NCI-H748 (cell line): ENCODE data around the gene FOXO3.
"Not testable (repeated sequence)": the region's sequence is repeated elsewhere in the genome, so short reads cannot be mapped to it uniquely, and the experiment has no call there.

Experiments
- DNase-seq: peaks from one replicate; lab custom pipeline; 2025; ENCODE audit not compliant: unreplicated experiment; lab: John Stamatoyannopoulos, UW

FOXO3 gene

GRCh38 chr6:108655806-108656651 lies 95.3 kb downstream of the FOXO3 start:
- DNase-seq, result peak; percentile 62

GRCh38 chr6:108656836-108657235 lies 96.1 kb downstream of the FOXO3 start:
- DNase-seq, result no peak

- DNase-seq, result peak; percentile 29
Observed at GRCh38 chr6:108658174-108658573, 97.5 kb downstream of the FOXO3 start.

- not testable (repeated sequence) for DNase-seq
Observed at GRCh38 chr6:108658785-108659184, 98.1 kb downstream of the FOXO3 start.

- DNase-seq, result no peak
Observed at GRCh38 chr6:108660251-108660650, 99.5 kb downstream of the FOXO3 start.

- no peak for DNase-seq
Observed at GRCh38 chr6:108661430-108661829, 100.7 kb downstream of the FOXO3 start.

- DNase-seq, result no peak
Observed at GRCh38 chr6:108661982-108662381, 101.3 kb downstream of the FOXO3 start.

- DNase-seq, result no peak
Observed at GRCh38 chr6:108662702-108663101, 102.0 kb downstream of the FOXO3 start.

GRCh38 chr6:108663494-108664064 lies 102.9 kb downstream of the FOXO3 start:
- not testable (repeated sequence) for DNase-seq

- no peak for DNase-seq
Observed at GRCh38 chr6:108665495-108666196, 104.9 kb downstream of the FOXO3 start.

- DNase-seq, result no peak
Observed at GRCh38 chr6:108666656-108667260, 106.0 kb downstream of the FOXO3 start.

- no peak for DNase-seq
Observed at GRCh38 chr6:108667993-108668392, 107.3 kb downstream of the FOXO3 start.

GRCh38 chr6:108669673-108670072 lies 109.0 kb downstream of the FOXO3 start:
- no peak for DNase-seq

- no peak for DNase-seq
Observed at GRCh38 chr6:108671175-108671574, 110.5 kb downstream of the FOXO3 start.

GRCh38 chr6:108671790-108672189 lies 111.1 kb downstream of the FOXO3 start:
- no peak for DNase-seq

GRCh38 chr6:108672641-108673040 lies 111.9 kb downstream of the FOXO3 start:
- DNase-seq, result no peak

- no peak for DNase-seq
Observed at GRCh38 chr6:108673153-108673552, 112.4 kb downstream of the FOXO3 start.

- peak; percentile 35 for DNase-seq
Observed at GRCh38 chr6:108673602-108674001, 112.9 kb downstream of the FOXO3 start.

GRCh38 chr6:108675226-108676200 lies 114.8 kb downstream of the FOXO3 start:
- no peak for DNase-seq

GRCh38 chr6:108676555-108676954 lies 115.8 kb downstream of the FOXO3 start:
- DNase-seq, result peak; percentile 54
